Kidney epithelial cell (primary cell): Measurements from ENCODE around the gene SFT2D3. TPM values are rescaled to one million over a fixed set of nuclear protein-coding genes. Genes with fewer than 3 reads are reported as not detected.

Source experiments
- DNase-seq: peaks from one replicate; pipeline ENCODE4 v3.0.0-alpha.2; 2010; ENCODE audit warnings: low read depth
- H3K27me3 ChIP-seq: 2 replicates; pipeline ENCODE4 v1.6.0; 2011; ENCODE audit warnings: low read length; ENCODE audit not compliant: control insufficient read depth, insufficient read depth
- H3K36me3 ChIP-seq: 2 replicates; pipeline ENCODE4 v1.5.1; 2011; ENCODE audit warnings: low read length; ENCODE audit not compliant: control insufficient read depth, insufficient read depth
- H3K4me3 ChIP-seq: 2 replicates; pipeline ENCODE4 v1.5.1; 2011; ENCODE audit warnings: low read depth, mild to moderate bottlenecking, control low read depth, low read length
- total RNA-seq: library from RNA; depleted of rRNA; stranded (reverse); fragments of >200 nt; gene quantifications from 2 replicates; pipeline ENCODE4 v1.2.3, GENCODE V29; 2015
- TF ChIP-seq, protein P1 (sequence below): IDR thresholded peaks from 2 replicates; pipeline ENCODE4 v1.5.1; 2011; ENCODE audit warnings: mild to moderate bottlenecking, moderate library complexity, low read length, control low read depth, inconsistent platforms; ENCODE audit not compliant: insufficient read depth, poor library complexity, severe bottlenecking

The SFT2D3 gene
- total RNA-seq, 1 donor from 2014 or later = 8.7 TPM

DNA sequence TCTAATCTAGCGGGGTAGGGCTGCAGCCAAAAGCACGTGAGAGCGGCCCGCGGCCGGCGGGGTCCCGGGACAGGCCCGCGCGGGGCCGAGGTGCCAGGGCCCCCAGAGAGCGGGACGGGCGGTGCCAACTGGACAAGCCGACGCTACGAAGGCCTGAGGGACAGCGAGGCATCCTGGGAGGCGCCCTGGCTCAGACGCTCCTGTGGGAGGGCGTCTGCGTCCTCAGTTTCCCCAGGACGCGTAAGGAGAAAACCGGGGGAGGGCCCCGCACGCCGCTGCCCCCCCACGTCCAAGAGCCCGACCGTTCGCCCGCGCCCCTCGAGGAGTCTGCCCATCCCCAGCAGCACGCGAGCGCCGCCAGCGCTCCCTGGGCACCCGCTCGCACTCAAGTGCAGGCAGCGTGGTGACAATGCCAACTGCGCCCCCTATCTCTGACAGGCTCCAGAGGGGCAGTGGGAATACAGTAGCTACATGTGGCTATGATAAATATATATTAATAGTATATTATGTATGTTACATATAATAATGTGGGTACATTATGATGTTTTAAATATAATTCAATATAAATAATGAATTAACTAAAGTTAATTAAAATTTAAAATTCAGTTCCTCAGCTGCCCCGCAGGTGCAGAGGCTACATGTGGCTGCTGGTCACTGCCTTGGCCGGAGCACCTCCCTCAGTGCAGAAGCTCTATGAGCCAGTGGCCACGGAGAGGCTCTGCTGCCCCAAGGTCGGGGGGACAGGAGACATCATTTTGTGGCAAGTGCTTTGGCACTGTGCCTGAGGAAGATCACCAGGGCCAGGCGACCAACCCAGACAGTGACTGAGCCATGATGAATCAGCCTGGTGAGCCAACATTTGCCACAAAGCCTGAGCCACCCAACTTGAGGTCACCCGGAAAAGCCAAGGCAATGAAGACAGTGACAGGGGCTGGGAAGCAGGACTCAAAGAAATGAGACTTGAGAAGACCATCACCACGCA, 5.5 kb upstream of the SFT2D3 start:
- DNase-seq = no peak
- TF ChIP-seq, protein P1, sequence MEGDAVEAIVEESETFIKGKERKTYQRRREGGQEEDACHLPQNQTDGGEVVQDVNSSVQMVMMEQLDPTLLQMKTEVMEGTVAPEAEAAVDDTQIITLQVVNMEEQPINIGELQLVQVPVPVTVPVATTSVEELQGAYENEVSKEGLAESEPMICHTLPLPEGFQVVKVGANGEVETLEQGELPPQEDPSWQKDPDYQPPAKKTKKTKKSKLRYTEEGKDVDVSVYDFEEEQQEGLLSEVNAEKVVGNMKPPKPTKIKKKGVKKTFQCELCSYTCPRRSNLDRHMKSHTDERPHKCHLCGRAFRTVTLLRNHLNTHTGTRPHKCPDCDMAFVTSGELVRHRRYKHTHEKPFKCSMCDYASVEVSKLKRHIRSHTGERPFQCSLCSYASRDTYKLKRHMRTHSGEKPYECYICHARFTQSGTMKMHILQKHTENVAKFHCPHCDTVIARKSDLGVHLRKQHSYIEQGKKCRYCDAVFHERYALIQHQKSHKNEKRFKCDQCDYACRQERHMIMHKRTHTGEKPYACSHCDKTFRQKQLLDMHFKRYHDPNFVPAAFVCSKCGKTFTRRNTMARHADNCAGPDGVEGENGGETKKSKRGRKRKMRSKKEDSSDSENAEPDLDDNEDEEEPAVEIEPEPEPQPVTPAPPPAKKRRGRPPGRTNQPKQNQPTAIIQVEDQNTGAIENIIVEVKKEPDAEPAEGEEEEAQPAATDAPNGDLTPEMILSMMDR = peak; percentile 51
- Histone ChIP-seq H3K4me3 (no peak overlapping the region), H3K27me3 (no peaks in the 10 kb centered on the region), H3K36me3 (no peaks in the 10 kb centered on the region)

GRCh38 chr2:127697482-127698180, 3.7 kb upstream of the SFT2D3 start:
- TF ChIP-seq, protein P1 = no peak
- no peak for DNase-seq
- H3K36me3 ChIP-seq = no peaks in the 10 kb centered on the region
- H3K4me3 ChIP-seq = no peak overlapping the region
- H3K27me3 ChIP-seq = no peaks in the 10 kb centered on the region

- H3K27me3 ChIP-seq = no peaks in the 10 kb centered on the region
Observed at GRCh38 chr2:127698553-127699355, 2.5 kb upstream of the SFT2D3 start.

GRCh38 chr2:127700527-127701192, 637 bp upstream of the SFT2D3 start:
- H3K36me3 ChIP-seq = no peaks in the 10 kb centered on the region
- H3K4me3 ChIP-seq = peak overlapping the region; percentile 58
- H3K27me3 ChIP-seq = no peaks in the 10 kb centered on the region
- TF ChIP-seq, protein P1 = no peak
- DNase-seq = no peak

More at GRCh38 chr2:127698553-127699355, 2.5 kb upstream of the SFT2D3 start:
- Histone ChIP-seq H3K36me3 (no peaks in the 10 kb centered on the region), H3K4me3 (no peak overlapping the region)
- DNase-seq = no peak
- TF ChIP-seq, protein P1 = no peak

DNA sequence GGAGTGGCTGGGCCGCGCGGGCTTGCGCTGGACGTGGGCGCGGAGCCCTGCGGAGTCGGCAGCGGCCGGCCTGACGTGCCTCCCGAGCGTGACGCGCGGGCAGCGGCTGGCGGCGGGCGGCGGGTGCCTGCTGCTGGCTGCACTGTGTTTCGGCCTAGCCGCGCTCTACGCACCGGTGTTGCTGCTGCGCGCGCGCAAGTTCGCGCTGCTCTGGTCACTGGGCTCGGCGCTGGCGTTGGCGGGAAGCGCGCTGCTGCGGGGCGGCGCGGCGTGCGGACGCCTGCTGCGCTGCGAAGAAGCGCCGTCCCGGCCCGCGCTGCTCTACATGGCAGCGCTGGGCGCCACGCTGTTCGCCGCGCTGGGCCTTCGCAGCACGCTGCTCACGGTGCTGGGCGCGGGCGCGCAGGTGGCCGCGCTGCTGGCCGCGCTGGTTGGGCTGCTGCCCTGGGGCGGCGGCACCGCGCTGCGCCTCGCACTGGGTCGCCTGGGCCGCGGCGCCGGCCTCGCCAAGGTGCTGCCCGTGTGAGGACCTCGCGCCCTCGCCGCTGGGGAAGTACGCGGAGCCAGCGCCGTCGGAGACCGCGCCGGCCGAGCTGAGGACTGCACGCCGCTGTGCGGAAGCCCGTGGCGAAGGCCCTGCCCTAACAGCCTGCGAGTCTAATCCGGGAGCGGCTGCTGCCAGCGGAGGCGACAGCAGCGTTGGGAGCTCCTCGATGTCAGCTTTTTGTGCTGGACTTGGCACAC, 526 bp downstream of the SFT2D3 start:
- peak overlapping the region; percentile 58 for H3K4me3 ChIP-seq
- H3K27me3 ChIP-seq = no peaks in the 10 kb centered on the region
- no peaks in the 10 kb centered on the region for H3K36me3 ChIP-seq
- DNase-seq = peak; percentile 21
- TF ChIP-seq, protein P1 = no peak
